Activated CD4-positive, alpha-beta T cell treated with anti-CD3 and anti-CD28 coated beads for 24 hours (primary cell): ENCODE measurements around the gene SOBP.

Experiments used
- DNase-seq, 2 donors: peaks; one replicate each; pipeline ENCODE4 v3.0.0-alpha.2; 2020; ENCODE audit warnings: low read depth in 2 of 2

Gene SOBP

GRCh38 chr6:107523054-107523791 lies 33.3 kb downstream of the SOBP start:
- DNase-seq: no peak

DNA sequence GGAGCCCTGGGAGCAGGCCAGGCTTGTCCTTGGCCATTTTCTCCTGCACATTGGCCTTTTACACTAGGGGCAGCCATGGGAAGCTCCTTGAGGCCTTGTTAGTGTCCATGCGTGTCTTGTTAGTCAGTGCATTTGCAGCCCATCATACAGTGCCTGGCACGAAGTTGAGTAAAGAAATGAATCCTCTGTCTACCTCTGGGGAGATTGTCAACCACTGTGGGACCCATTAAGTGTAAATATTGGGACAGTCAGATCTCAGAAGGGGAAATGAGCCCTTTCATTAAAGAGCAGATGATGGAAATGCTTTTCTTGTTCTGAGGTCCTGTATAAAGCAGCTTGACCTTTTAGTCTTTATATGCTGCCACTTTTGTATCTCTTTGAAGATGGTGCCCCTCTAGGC lies 33.9 kb downstream of the SOBP start:
- DNase-seq: no peak

- DNase-seq: no peak
These were observed 34.7 kb downstream of the SOBP start for GRCh38 chr6:107524626-107525025.

DNA sequence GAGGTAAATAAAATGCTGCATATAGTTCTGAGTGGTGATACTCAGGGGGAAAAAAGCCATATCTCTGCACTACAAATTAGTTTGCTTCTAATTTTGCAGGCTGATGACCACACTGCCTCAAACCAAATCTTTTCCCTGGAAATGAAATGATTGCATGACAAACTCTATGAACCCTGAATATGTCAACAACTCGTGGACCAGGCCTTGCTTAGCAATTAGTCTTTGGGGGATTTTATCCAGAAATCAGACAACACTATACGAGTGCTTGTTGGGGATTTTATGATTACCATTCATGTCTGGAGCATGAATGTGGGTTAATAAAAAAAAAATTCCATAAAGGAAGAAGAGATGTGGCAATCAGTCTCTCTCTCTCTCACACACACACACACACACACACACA lies 42.0 kb downstream of the SOBP start:
- no peak for DNase-seq

GRCh38 chr6:107532706-107533105 lies 42.8 kb downstream of the SOBP start:
- no peak for DNase-seq

GRCh38 chr6:107533415-107534059 lies 43.6 kb downstream of the SOBP start:
- DNase-seq: no peak

DNA sequence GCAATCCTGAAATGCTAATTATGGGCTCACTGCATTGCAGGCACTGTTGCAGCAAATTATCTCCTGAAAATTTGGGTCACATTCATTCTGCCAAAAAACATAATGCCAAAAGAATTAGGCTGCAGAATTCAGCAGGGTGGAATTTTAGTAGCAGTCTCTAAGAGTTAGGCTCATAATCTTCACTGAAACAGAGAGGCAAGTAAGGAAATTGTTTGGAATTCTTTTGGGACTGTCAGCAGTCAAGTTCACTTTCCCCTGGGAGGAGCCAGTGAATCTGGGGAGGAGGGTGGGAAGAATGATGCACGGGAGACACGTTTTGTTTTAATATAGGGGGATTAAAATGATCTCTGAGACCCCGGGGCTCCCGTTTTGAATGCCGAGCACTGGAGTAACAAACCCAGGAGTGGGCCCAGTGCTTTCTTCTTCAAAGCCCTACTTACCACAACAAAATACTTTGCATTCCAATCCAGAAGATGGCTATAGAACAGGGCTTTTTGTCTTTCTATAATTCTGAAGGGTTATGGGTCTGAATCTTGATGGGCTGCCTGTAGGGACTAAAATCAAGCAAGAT lies 44.7 kb downstream of the SOBP start:
- DNase-seq: no peak

- no peak for DNase-seq
These were observed 45.7 kb downstream of the SOBP start for GRCh38 chr6:107535626-107536025.

- DNase-seq: no peak
These were observed 46.5 kb downstream of the SOBP start for GRCh38 chr6:107536180-107536961.

GRCh38 chr6:107537559-107537958 lies 47.6 kb downstream of the SOBP start:
- DNase-seq: no peak

GRCh38 chr6:107538856-107539387 lies 49.0 kb downstream of the SOBP start:
- no peak for DNase-seq

GRCh38 chr6:107539409-107539808 lies 49.5 kb downstream of the SOBP start:
- DNase-seq: no peak

DNA sequence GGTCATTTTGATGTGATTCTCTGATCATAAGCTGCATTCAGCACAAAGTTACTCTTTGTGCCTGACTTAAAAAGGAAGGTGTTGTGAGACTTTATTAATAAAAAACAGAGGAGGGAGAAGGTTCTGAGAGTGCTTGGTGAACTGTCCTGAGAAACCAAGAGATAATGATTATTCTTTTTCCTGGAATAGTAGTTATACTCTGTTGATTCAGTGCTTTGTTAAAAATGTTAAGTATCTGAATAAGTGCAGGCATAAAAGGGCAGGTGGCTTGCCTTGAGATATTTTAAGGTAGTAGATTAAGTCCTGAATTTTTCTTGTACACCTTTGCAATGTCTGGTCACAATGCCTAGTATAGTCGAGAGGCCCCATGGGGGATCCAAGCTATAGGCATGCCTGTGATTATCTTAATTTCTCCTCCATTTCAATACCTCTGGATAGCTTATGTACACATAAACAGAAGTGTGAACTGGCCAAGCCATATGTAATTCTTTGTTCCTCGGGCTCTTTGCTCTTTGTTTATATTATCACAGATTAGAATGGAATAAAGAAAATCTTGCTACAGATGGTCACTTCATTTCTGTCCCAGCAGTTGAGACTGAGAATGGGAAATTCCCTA lies 50.0 kb downstream of the SOBP start:
- DNase-seq: no peak

DNA sequence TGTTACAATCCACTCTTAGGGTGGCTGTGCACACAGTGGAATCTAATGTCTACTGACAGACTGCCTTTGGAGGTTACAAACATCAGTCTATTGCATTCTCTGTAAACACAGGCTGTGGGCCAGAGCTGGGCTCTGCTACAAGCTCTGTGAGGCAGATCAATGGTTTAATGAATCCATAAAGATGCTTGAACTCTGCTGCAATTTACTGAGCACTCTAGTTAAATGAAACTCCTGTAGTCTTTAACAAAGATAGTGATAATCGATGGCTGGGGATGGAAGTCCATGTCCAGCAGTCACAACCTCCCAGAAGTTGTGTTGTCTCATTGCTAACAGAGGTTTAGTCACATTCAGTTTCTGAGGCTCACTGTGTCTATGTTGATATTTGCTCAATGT lies 50.5 kb downstream of the SOBP start:
- DNase-seq: no peak

DNA sequence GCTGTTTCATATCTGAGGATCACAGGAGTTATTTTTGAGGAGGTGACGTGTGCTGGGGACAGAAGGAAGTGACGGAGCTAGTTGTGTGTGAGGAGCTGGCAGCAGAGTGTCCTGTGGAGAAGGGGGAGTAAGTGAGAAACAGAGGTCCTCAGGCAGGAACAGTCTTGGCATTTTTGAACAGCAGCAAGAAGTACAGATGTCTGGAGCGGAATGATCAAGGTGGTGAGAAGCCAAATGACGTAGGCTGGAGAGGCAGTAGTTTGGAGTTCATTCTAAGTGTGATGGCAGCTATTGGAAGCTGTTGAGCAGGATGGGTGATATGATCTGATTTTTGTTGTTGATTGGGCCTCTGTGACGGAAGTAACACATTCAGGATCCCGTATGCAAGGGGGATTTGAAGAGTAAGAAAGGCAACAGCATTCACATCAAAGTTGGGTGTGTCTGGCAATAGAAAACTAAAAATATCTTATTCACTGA lies 52.3 kb downstream of the SOBP start:
- no peak for DNase-seq

GRCh38 chr6:107543088-107543487 lies 53.2 kb downstream of the SOBP start:
- DNase-seq: no peak

DNA sequence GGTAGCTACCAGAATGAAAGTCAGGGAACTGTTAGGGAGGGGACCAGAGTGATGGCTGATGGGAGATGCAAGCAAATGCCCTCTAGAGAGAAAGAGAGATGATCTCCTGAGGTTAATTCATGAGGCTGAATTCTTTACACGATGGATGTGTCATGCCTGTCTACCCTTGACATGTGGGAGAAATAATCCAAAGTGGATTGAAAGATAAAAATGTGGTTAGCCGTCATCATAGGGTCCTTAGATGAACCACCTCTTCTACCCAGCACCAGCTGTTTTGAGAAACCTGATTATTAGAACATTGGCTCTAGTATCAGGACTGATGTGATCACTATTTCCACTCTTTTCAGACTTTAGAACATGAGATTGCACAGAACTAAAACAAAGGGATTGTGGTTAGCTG lies 53.6 kb downstream of the SOBP start:
- no peak for DNase-seq

GRCh38 chr6:107545763-107546162 lies 55.8 kb downstream of the SOBP start:
- no peak for DNase-seq

- DNase-seq: no peak
These were observed 57.0 kb downstream of the SOBP start for GRCh38 chr6:107546691-107547450.

GRCh38 chr6:107547451-107547840 lies 57.5 kb downstream of the SOBP start:
- no peak for DNase-seq
